GM21825 (cell line): ENCODE measurements around the gene MAP4K4.

Experiments used
- ATAC-seq: cut with Tn5 transposase; IDR thresholded peaks from one replicate; pipeline ENCODE4 v1.9.1; 2021; ENCODE audit warnings: mild to moderate bottlenecking, moderate library complexity; ENCODE audit not compliant: unreplicated experiment

The MAP4K4 gene

DNA sequence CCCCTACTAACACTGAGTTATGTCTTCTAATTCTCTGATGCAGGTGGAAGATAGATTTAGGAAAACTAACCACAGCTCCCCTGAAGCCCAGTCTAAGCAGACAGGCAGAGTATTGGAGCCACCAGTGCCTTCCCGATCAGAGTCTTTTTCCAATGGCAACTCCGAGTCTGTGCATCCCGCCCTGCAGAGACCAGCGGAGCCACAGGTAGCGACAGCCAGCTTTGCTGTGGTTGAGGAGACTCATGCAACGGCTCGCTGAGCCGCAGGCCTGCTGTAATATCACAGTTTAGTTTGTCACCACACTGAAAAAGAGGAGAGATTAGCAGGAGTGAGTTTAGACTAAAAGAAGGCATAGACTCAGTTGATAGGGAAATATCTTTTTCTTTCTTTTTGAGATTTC, 163.3 kb downstream of the MAP4K4 start:
- ATAC-seq = no peak

DNA sequence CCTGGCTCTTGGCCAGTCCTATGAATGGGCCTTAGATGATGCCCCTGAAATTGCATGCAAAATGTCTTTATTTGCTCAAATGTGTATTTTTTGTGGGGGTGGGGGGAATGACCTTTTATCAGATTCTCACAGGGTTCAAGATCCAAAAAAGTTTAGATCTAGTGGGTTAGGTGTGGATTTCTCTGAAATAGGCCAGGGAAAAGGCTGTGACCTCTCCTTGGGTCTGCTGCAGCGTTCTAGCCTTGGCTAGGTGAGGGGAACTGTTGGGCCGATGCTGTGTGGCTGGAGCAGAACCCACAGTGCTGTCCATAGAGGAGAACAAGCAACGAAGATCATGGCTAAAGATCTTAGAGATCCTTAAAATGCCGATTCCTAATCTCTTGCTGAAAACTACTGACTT, 163.9 kb downstream of the MAP4K4 start:
- no peak for ATAC-seq

DNA sequence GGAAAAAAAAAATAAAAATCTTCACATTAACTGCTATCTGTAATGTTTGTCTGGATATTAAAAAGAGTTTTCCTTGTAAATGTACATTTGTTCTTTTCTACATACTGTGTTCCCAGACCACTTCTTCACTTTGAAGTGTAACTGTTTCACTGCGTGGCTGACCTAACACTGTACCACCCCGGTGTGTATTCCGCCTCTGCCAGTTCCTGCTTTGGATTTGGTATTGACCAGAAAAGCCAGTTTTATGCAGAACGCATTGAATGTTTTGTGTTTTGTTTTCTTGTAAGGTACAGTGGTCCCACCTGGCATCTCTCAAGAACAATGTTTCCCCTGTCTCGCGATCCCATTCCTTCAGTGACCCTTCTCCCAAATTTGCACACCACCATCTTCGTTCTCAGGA, 166.0 kb downstream of the MAP4K4 start:
- no peak for ATAC-seq

DNA sequence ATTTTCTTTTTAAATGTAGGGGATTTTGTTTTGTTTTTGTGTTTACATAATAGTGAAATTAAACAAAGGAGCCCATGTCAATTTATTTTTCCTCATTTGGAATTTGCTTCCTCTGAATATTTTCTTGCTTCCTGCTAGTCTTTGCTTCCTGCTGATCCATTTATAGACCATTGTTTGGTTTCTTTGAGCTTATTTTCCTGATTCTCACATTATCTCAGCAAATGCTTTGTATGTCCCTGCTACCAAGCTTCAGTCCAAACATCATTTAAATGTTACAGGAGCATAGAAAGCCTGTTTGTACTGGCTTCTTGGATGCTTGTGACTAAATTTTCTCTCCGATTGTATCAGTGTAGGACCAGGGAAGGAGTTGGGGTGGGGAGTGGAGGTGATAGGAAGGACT, 166.9 kb downstream of the MAP4K4 start:
- no peak for ATAC-seq

GRCh38 chr2:101868525-101868924, 171.0 kb downstream of the MAP4K4 start:
- ATAC-seq = no peak

- ATAC-seq = no peak
These were observed 172.0 kb downstream of the MAP4K4 start for GRCh38 chr2:101869527-101869926.

- ATAC-seq = no peak
These were observed 172.9 kb downstream of the MAP4K4 start for GRCh38 chr2:101870444-101870843.

DNA sequence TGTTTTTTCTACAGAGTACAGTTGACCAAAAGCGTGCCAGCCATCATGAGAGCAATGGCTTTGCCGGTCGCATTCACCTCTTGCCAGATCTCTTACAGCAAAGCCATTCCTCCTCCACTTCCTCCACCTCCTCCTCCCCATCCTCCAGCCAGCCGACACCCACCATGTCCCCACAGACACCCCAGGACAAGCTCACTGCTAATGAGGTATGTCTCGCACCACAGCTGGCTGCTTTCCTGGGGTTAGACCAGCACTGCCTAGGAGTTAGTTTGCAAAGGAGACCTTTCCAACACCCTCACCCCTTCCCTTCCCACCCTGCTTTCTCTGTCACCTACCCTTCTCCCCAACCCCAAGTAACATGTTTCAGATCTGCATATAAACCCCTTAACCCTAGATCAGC, 174.0 kb downstream of the MAP4K4 start:
- ATAC-seq = no peak

DNA sequence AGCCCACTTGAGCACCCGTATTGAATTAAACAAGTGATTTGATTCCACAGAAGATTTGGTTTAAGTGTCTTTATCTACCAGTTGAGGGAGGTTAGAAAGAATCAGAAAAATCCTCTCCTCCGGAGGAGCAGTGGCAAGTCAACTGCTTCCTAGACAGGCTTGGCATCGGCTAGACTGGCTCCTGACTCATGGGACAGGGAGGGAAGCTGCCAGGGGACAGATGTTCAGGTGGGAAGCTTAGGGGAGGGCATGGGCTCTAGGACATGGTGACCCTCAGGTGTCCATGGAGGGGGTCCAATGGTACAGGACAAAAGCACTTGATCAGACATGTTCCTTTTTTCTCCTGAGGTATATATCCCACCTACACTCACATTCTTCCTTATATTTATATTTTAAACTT, 175.0 kb downstream of the MAP4K4 start:
- ATAC-seq = no peak

DNA sequence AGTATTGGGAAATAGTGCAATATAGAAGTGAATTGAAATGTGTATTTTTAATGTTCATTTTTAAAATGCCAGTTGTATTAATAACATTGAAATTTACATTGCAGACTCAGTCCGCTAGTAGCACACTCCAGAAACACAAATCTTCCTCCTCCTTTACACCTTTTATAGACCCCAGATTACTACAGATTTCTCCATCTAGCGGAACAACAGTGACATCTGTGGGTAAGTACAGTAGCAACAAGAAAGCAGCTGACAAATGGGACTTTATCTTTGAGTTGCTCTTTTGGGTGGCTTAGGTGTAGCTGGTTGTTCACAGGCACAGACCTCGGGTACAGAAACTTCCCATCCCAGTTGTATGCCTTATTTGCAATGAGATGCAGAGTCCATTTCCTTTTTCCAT, 176.0 kb downstream of the MAP4K4 start:
- ATAC-seq = no peak

DNA sequence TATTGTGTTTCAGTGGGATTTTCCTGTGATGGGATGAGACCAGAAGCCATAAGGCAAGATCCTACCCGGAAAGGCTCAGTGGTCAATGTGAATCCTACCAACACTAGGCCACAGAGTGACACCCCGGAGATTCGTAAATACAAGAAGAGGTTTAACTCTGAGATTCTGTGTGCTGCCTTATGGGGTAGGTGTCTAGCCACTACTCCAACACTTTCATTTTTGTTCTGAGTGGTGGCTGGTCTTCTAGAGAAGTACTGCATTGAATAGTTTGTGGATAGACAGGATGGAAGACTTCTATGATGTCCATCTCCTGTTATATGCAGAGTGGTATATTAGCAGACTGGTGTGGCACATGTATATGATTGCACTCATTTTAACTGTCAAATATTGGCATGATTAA, 176.6 kb downstream of the MAP4K4 start:
- ATAC-seq = no peak

GRCh38 chr2:101879466-101879865, 182.0 kb downstream of the MAP4K4 start:
- ATAC-seq = no peak

GRCh38 chr2:101881131-101881530, 183.6 kb downstream of the MAP4K4 start:
- ATAC-seq = no peak

DNA sequence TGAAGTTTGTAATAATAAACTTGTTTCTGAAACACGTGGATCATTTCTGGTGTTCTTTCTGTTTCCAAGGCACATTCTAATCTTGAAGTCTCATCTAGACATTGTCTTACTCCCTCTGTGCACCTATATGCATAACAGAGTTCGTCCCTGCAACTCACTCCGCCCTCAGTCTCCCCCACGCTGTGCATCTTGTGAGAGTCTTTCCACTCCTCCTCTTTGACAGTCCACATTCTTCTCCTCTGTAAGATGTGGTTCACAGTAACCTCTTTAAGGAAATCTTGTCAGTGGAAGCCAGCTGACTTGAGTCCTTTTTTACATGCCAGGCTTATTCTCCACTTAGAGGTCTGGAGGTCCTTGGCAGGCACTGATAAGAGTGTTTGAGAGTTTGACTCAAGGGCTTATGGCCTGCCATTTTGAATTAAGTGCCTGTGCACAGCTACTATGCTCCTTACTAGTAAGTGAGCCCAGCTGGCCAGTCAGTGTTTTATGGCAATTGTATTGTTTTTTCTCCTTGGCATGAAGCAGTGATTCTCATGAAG, 185.3 kb downstream of the MAP4K4 start:
- ATAC-seq = no peak

DNA sequence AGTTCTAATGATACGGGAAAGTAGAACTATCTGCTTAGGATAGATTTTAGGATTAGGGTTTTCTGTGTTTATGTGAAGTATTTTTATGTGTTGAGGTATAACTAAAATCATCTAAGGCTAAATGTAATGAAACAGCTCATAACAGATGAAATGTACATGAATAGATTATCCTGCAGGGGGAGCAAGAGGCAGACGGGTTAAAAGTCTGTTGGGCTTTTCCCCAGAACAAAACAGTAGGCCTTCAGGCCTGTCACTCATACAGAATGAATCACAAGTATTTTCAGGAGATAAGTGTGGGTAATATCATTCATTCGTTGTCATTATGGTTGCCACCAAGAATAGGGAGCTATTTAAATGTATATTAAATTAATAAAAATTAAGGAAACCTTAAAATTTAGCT, 186.4 kb downstream of the MAP4K4 start:
- ATAC-seq = peak; percentile 63

DNA sequence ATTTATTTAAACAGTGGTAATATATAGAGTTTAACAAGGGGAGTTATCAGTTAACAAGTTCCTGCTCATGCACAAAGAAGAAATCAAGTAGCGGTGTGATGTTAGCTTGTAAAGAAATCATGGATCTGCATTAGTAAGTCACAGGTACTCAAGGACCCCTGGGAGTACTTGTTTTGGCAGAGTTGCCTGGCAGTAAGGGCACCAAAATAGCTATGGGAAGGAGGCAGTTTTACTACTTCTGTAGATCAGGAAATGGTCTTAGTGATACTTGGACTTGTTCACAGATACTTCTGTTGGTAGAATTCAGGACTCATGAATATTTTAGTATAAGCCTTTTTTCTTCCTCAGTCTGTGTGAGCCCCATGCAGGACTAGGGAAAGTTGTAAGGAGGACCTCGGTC, 186.9 kb downstream of the MAP4K4 start:
- no peak for ATAC-seq

GRCh38 chr2:101887328-101887727, 189.8 kb downstream of the MAP4K4 start:
- ATAC-seq = no peak

DNA sequence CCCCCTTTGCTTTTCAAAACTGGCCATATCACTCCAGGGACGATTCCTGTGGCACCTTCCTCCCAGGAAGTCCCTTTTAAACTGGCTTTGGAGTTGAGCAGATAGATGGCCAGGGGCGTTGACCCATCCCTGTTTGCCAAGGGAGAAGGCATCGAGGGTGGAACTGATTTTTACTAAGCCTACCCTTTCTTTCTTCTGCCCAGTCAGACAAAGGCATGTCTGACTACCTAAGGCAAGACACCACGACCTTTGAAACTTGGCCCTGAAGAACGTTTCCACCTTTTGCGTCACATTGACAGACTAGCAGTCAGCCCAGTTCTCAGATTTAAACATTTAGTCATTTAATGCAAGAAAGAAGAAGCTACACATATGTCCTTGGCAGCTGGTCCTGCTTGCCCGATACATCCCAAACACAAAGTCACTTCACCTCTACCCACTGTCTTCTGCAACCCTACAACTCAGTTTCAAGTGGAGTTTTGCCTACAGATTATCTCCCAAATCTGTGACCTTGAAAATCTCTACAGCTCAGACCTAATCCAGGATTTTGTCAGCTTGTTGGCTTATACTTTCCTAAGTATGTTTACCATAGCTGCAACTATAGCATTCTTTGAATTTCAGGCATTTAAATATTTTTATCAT, 192.1 kb downstream of the MAP4K4 start:
- no peak for ATAC-seq

DNA sequence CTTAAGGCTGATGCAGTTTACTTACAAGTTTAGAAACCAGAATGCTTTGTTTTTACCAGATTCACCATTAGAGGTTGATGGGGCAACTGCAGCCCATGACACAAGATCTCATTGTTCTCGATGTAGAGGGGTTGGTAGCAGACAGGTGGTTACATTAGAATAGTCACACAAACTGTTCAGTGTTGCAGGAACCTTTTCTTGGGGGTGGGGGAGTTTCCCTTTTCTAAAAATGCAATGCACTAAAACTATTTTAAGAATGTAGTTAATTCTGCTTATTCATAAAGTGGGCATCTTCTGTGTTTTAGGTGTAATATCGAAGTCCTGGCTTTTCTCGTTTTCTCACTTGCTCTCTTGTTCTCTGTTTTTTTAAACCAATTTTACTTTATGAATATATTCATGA, 194.9 kb downstream of the MAP4K4 start:
- no peak for ATAC-seq

- ATAC-seq = no peak
These were observed 196.3 kb downstream of the MAP4K4 start for GRCh38 chr2:101893681-101894381.

GRCh38 chr2:101895039-101895438, 197.5 kb downstream of the MAP4K4 start:
- no peak for ATAC-seq

- ATAC-seq = no peak
These were observed 198.4 kb downstream of the MAP4K4 start for GRCh38 chr2:101895819-101896322.
